Natural killer cell (primary cell): ENCODE data around the gene ESPNL. TPM values are rescaled to one million over a fixed set of nuclear protein-coding genes. Genes with fewer than 3 reads are reported as not detected.
A peak's percentile ranks its signal among the peaks of the same experiment; 100 is the strongest.

ENCODE experiments used
- ATAC-seq, 3 donors: fragments of 150-1000 bp in 2 of 3; fragments of 200-7000 bp in 1 of 3; cut with Tn5 transposase; 1 replicate in 1 of 3; 2 replicates in 2 of 3; pipeline ENCODE4 v1.10.0; 2021; ENCODE audit warnings: mild to moderate bottlenecking in 2 of 3, moderate library complexity in 2 of 3
- DNase-seq, 2 donors: peaks; one replicate each; pipeline versions ENCODE4 v3.0.0 to v3.0.0-alpha.2; 2013 to 2021; ENCODE audit warnings: mixed read lengths in 1 of 2
- H3K27ac ChIP-seq: one replicate; pipeline ENCODE4 v1.5.1; 2013; ENCODE audit warnings: mild to moderate bottlenecking, low read length
- H3K27me3 ChIP-seq: one replicate; pipeline ENCODE4 v1.6.1; 2013; ENCODE audit warnings: low read length; ENCODE audit not compliant: control insufficient read depth, insufficient read depth
- H3K36me3 ChIP-seq: one replicate; pipeline ENCODE4 v1.6.1; 2013; ENCODE audit warnings: low read length; ENCODE audit not compliant: control insufficient read depth, insufficient read depth
- H3K4me1 ChIP-seq: one replicate; pipeline ENCODE4 v1.6.1; 2013; ENCODE audit warnings: low read length; ENCODE audit not compliant: control insufficient read depth, insufficient read depth
- H3K4me3 ChIP-seq: one replicate; pipeline ENCODE4 v1.5.1; 2013; ENCODE audit warnings: low read length
- H3K9me3 ChIP-seq: one replicate; pipeline ENCODE4 v1.6.1; 2013; ENCODE audit warnings: low read length; ENCODE audit not compliant: control insufficient read depth, insufficient read depth
- H3K27ac Mint-ChIP-seq, 2 donors: one replicate each; pipeline ENCODE4 v1.8.0; 2022; ENCODE audit warnings: mild to moderate bottlenecking in 2 of 2, mixed read lengths in 2 of 2, moderate library complexity in 1 of 2
- H3K27me3 Mint-ChIP-seq, 2 donors: one replicate each; pipeline ENCODE4 v1.8.0; 2022; ENCODE audit warnings: low read depth in 2 of 2, mixed read lengths in 2 of 2
- H3K36me3 Mint-ChIP-seq: one replicate; pipeline ENCODE4 v1.8.0; 2022; ENCODE audit warnings: mixed read lengths
- H3K4me1 Mint-ChIP-seq, 2 donors: one replicate each; pipeline ENCODE4 v1.8.0; 2022; ENCODE audit warnings: mixed read lengths in 2 of 2
- H3K4me3 Mint-ChIP-seq: one replicate; pipeline ENCODE4 v1.8.0; 2022; ENCODE audit warnings: mild to moderate bottlenecking, moderate library complexity, mixed read lengths
- H3K9me3 Mint-ChIP-seq, 2 donors: one replicate each; pipeline ENCODE4 v1.8.0; 2022; ENCODE audit warnings: mixed read lengths in 2 of 2
- WGBS: methylation state at CpG from one replicate; pipeline ENCODE4 v1.1.7; 2013; ENCODE audit warnings: missing lambda C conversion rate; ENCODE audit not compliant: insufficient coverage; 5-methylcytosine and 5-hydroxymethylcytosine counted together
- intact Hi-C: fragments of 100-400 bp; cut with micrococcal nuclease; formaldehyde crosslinking; loops from one replicate; pipeline ENCODE4 v1.14.2; 2022
- total RNA-seq, 4 donors: library from RNA; stranded (reverse); fragments of 120-200 nt in 1 of 4; gene quantifications; one replicate each; pipeline versions ENCODE4 v1.2.3 to v1.2.4, GENCODE V29; 2013 to 2022
- TF ChIP-seq, protein P1 (sequence below): fragments of 200-600 bp; IDR thresholded peaks from one replicate; pipeline ENCODE4 v1.8.0; 2022; ENCODE audit warnings: antibody characterized with exemption

Gene ESPNL
- total RNA-seq, 3 donors from 2014 or later (not counting 1 experiment from before 2014, with no cell fraction given): not detected

GRCh38 chr2:238158509-238159070 is 58.5 kb downstream of the ESPNL start, which contains the start of gene ERFE:
Gene ERFE, plus strand, starts transcription at chr2:238158970. Its CDS starts 38 bp downstream, at chr2:238159008.
- H3K27me3 ChIP-seq: peaks cover 11% of the 10 kb centered on the region
- Mint-ChIP-seq H3K27me3 (peaks cover 0 to 7% of the 10 kb centered on the region in 2 donors), H3K27ac (no peak within 1 kb of the TSS), H3K9me3 (no peaks in the 10 kb centered on the region), H3K4me1 (peaks cover 7 to 16% of the 10 kb centered on the region in 2 donors), H3K36me3 (no peaks in the 10 kb centered on the region), H3K4me3 (peak within 1 kb of the TSS; percentile 85)
- WGBS: 9% methylated on average over 54 of the region's 61 CpGs
- no peak within 1 kb of the TSS for H3K27ac ChIP-seq
- no peaks in the 10 kb centered on the region for H3K36me3 ChIP-seq
- no peaks in the 10 kb centered on the region for H3K9me3 ChIP-seq
- H3K4me3 ChIP-seq: no peak within 1 kb of the TSS
- ATAC-seq (peak; percentile 75 to 95 (median 84)), DNase-seq (peak; percentile 55 to 64)
- TF ChIP-seq, protein P1, sequence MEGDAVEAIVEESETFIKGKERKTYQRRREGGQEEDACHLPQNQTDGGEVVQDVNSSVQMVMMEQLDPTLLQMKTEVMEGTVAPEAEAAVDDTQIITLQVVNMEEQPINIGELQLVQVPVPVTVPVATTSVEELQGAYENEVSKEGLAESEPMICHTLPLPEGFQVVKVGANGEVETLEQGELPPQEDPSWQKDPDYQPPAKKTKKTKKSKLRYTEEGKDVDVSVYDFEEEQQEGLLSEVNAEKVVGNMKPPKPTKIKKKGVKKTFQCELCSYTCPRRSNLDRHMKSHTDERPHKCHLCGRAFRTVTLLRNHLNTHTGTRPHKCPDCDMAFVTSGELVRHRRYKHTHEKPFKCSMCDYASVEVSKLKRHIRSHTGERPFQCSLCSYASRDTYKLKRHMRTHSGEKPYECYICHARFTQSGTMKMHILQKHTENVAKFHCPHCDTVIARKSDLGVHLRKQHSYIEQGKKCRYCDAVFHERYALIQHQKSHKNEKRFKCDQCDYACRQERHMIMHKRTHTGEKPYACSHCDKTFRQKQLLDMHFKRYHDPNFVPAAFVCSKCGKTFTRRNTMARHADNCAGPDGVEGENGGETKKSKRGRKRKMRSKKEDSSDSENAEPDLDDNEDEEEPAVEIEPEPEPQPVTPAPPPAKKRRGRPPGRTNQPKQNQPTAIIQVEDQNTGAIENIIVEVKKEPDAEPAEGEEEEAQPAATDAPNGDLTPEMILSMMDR: peak; percentile 47
- H3K4me1 ChIP-seq: peaks cover 22% of the 10 kb centered on the region
- intact Hi-C loops: no loop called here

GRCh38 chr2:238159071-238159539 is 59.0 kb downstream of the ESPNL start:
- peak overlapping the region; percentile 85 for H3K4me3 Mint-ChIP-seq
- H3K4me1 Mint-ChIP-seq: peaks cover 7 to 16% of the 10 kb centered on the region in 2 donors
- H3K36me3 Mint-ChIP-seq: no peaks in the 10 kb centered on the region
- H3K4me3 ChIP-seq: no peak overlapping the region
- peaks cover 0 to 7% of the 10 kb centered on the region in 2 donors for H3K27me3 Mint-ChIP-seq
- no peak overlapping the region for H3K27ac ChIP-seq
- WGBS: under 1% methylated on average over 52 of the region's 52 CpGs
- H3K27me3 ChIP-seq: peaks cover 11% of the 10 kb centered on the region
- no peaks in the 10 kb centered on the region for H3K9me3 Mint-ChIP-seq
- no peak overlapping the region for H3K27ac Mint-ChIP-seq
- TF ChIP-seq, protein P1: no peak
- peaks cover 22% of the 10 kb centered on the region for H3K4me1 ChIP-seq
- DNase-seq (peak in 1 of 2 donors; percentile 36), ATAC-seq (peak; percentile 29 to 45 (median 40))
- intact Hi-C loops: no loop called here
- no peaks in the 10 kb centered on the region for H3K9me3 ChIP-seq
- H3K36me3 ChIP-seq: no peaks in the 10 kb centered on the region

- DNase-seq: no peak
- no peak for ATAC-seq
- peaks cover 11% of the 10 kb centered on the region for H3K27me3 ChIP-seq
- no peaks in the 10 kb centered on the region for H3K36me3 Mint-ChIP-seq
- H3K4me3 Mint-ChIP-seq: peak overlapping the region; percentile 85
- intact Hi-C loops: loop anchor here (1.0 kb wide), 1 partner anchor 104 kb away; no protein-coding TSS in a partner anchor
- peaks cover 7 to 16% of the 10 kb centered on the region in 2 donors for H3K4me1 Mint-ChIP-seq
- no peak overlapping the region for H3K4me3 ChIP-seq
- H3K9me3 Mint-ChIP-seq: no peaks in the 10 kb centered on the region
- peaks cover 0 to 8% of the 10 kb centered on the region in 2 donors for H3K27me3 Mint-ChIP-seq
- TF ChIP-seq, protein P1: no peak
- H3K36me3 ChIP-seq: no peaks in the 10 kb centered on the region
- peaks cover 22% of the 10 kb centered on the region for H3K4me1 ChIP-seq
- H3K9me3 ChIP-seq: no peaks in the 10 kb centered on the region
- no peak overlapping the region for H3K27ac ChIP-seq
- WGBS: 46% methylated on average over 10 of the region's 10 CpGs
- no peak overlapping the region for H3K27ac Mint-ChIP-seq
Measured at GRCh38 chr2:238159661-238160205, 59.6 kb downstream of the ESPNL start.
